Measurements from ENCODE around the gene BCL2L13. TPM values are rescaled to one million over a fixed set of nuclear protein-coding genes. Genes with fewer than 3 reads are reported as not detected.
A peak's percentile ranks its signal among the peaks of the same experiment; 100 is the strongest.

The BCL2L13 gene
- total RNA-seq, 2 donors from 2014 or later = 37.5 to 44.2 TPM

GRCh38 chr22:17772249-17772957, 133.8 kb downstream of the BCL2L13 start:
- H3K27ac ChIP-seq (ENCODE audit: low read depth, low read length) = no peak overlapping the region
- H3K9me3 ChIP-seq (ENCODE audit: control insufficient read depth, low read length) = no peaks in the 10 kb centered on the region
- no peaks in the 10 kb centered on the region for H3K4me1 ChIP-seq (ENCODE audit: control insufficient read depth, insufficient read depth, low read length)
- no peaks in the 10 kb centered on the region for H3K9me3 Mint-ChIP-seq
- H3K27ac Mint-ChIP-seq = peak overlapping the region; percentile 68
- 88 to 92% methylated on average over 11 to 21 of the region's 21 CpGs for WGBS, 2 experiments (ENCODE audit: insufficient coverage in 1 of 2, insufficient read length in 1 of 2)
- no peaks in the 10 kb centered on the region for H3K36me3 ChIP-seq (ENCODE audit: control insufficient read depth, insufficient read depth, low read length)
- no peak overlapping the region for H3K4me3 ChIP-seq (ENCODE audit: low read length)
- no peaks in the 10 kb centered on the region for H3K36me3 Mint-ChIP-seq (ENCODE audit: low read depth)
- no peak overlapping the region for H3K9ac ChIP-seq (ENCODE audit: extremely low read depth, low read length, poor library complexity, severe bottlenecking)
- peaks cover 11% of the 10 kb centered on the region for H3K27me3 ChIP-seq (ENCODE audit: control insufficient read depth, insufficient read depth, low read length, poor library complexity, severe bottlenecking)
- no peak for DNase-seq
- H3K27me3 Mint-ChIP-seq (ENCODE audit: insufficient read depth) = peaks cover 20% of the 10 kb centered on the region
- TF ChIP-seq CTCF (conservative IDR thresholded peaks at IDR 0.05) = no peak
- H3K4me1 Mint-ChIP-seq = peaks cover 5% of the 10 kb centered on the region
- peak overlapping the region; percentile 63 for H3K4me3 Mint-ChIP-seq

- Mint-ChIP-seq H3K4me3 (peak overlapping the region; percentile 63), H3K4me1 (peaks cover 5% of the 10 kb centered on the region), H3K27ac (peak overlapping the region; percentile 68), H3K36me3 (ENCODE audit: low read depth) (no peaks in the 10 kb centered on the region), H3K27me3 (ENCODE audit: insufficient read depth) (peaks cover 20% of the 10 kb centered on the region), H3K9me3 (no peaks in the 10 kb centered on the region)
- no peak for TF ChIP-seq CTCF (conservative IDR thresholded peaks at IDR 0.05)
- 68 to 70% methylated on average over 4 to 18 of the region's 18 CpGs for WGBS, 2 experiments (ENCODE audit: insufficient coverage in 1 of 2, insufficient read length in 1 of 2)
- Histone ChIP-seq H3K27me3 (ENCODE audit: control insufficient read depth, insufficient read depth, low read length, poor library complexity, severe bottlenecking) (peaks cover 11% of the 10 kb centered on the region), H3K9ac (ENCODE audit: extremely low read depth, low read length, poor library complexity, severe bottlenecking) (no peak overlapping the region), H3K9me3 (ENCODE audit: control insufficient read depth, low read length) (no peaks in the 10 kb centered on the region), H3K4me1 (ENCODE audit: control insufficient read depth, insufficient read depth, low read length) (no peaks in the 10 kb centered on the region), H3K36me3 (ENCODE audit: control insufficient read depth, insufficient read depth, low read length) (no peaks in the 10 kb centered on the region), H3K4me3 (ENCODE audit: low read length) (peak overlapping the region; percentile 79), H3K27ac (ENCODE audit: low read depth, low read length) (no peak overlapping the region)
- peak; percentile 61 for DNase-seq
These were observed 134.5 kb downstream of the BCL2L13 start for GRCh38 chr22:17772958-17773605.

GRCh38 chr22:17773606-17774205, 135.1 kb downstream of the BCL2L13 start:
- peak overlapping the region; percentile 81 for H3K27ac ChIP-seq (ENCODE audit: low read depth, low read length)
- peaks cover 11% of the 10 kb centered on the region for H3K27me3 ChIP-seq (ENCODE audit: control insufficient read depth, insufficient read depth, low read length, poor library complexity, severe bottlenecking)
- H3K36me3 ChIP-seq (ENCODE audit: control insufficient read depth, insufficient read depth, low read length) = no peaks in the 10 kb centered on the region
- H3K4me1 ChIP-seq (ENCODE audit: control insufficient read depth, insufficient read depth, low read length) = no peaks in the 10 kb centered on the region
- no peak overlapping the region for H3K27ac Mint-ChIP-seq
- TF ChIP-seq CTCF (conservative IDR thresholded peaks at IDR 0.05) = no peak
- H3K9me3 ChIP-seq (ENCODE audit: control insufficient read depth, low read length) = no peaks in the 10 kb centered on the region
- H3K36me3 Mint-ChIP-seq (ENCODE audit: low read depth) = no peaks in the 10 kb centered on the region
- WGBS, 2 experiments (ENCODE audit: insufficient coverage in 1 of 2, insufficient read length in 1 of 2) = 0 to 4% methylated on average over 12 to 40 of the region's 47 CpGs
- peak; percentile 90 for DNase-seq
- H3K4me3 Mint-ChIP-seq = peak overlapping the region; percentile 63
- peak overlapping the region; percentile 64 for H3K9ac ChIP-seq (ENCODE audit: extremely low read depth, low read length, poor library complexity, severe bottlenecking)
- peak overlapping the region; percentile 79 for H3K4me3 ChIP-seq (ENCODE audit: low read length)
- peaks cover 5% of the 10 kb centered on the region for H3K4me1 Mint-ChIP-seq
- no peaks in the 10 kb centered on the region for H3K9me3 Mint-ChIP-seq
- H3K27me3 Mint-ChIP-seq (ENCODE audit: insufficient read depth) = peaks cover 20% of the 10 kb centered on the region

Measured in endodermal cell (in vitro differentiated cells).